MG63 (cell line): Measurements from ENCODE around the gene GDF2. TPM values are rescaled to one million over a fixed set of nuclear protein-coding genes. Genes with fewer than 3 reads are reported as not detected.

Experiments used
- DNase-seq: peaks from one replicate; pipeline ENCODE4 v3.0.0-alpha.2; 2020
- H3K27me3 ChIP-seq: fragments of 250-450 bp; sonication (Bioruptor Pico); 2 replicates; pipeline ENCODE4 v1.5.1; 2020; ENCODE audit warnings: mild to moderate bottlenecking, moderate library complexity
- H3K36me3 ChIP-seq: fragments of 250-450 bp; sonication (Bioruptor Pico); 2 replicates; pipeline ENCODE4 v1.5.1; 2020; ENCODE audit warnings: mild to moderate bottlenecking, moderate library complexity
- H3K4me3 ChIP-seq: fragments of 250-450 bp; sonication (Bioruptor Pico); 2 replicates; pipeline ENCODE4 v1.5.1; 2020; ENCODE audit warnings: mild to moderate bottlenecking, moderate library complexity
- H3K9me3 ChIP-seq: fragments of 250-450 bp; sonication (Bioruptor Pico); 2 replicates; pipeline ENCODE4 v1.5.1; 2020; ENCODE audit warnings: mild to moderate bottlenecking, moderate library complexity
- total RNA-seq: library from RNA; depleted of rRNA; stranded (reverse); fragments of >200 nt; shearing (Covaris generic); gene quantifications from 2 replicates; pipeline ENCODE4 v1.2.3, GENCODE V29; 2014; ENCODE audit warnings: low replicate concordance

Gene GDF2
- total RNA-seq, 1 experiment from 2014 or later: not detected

DNA sequence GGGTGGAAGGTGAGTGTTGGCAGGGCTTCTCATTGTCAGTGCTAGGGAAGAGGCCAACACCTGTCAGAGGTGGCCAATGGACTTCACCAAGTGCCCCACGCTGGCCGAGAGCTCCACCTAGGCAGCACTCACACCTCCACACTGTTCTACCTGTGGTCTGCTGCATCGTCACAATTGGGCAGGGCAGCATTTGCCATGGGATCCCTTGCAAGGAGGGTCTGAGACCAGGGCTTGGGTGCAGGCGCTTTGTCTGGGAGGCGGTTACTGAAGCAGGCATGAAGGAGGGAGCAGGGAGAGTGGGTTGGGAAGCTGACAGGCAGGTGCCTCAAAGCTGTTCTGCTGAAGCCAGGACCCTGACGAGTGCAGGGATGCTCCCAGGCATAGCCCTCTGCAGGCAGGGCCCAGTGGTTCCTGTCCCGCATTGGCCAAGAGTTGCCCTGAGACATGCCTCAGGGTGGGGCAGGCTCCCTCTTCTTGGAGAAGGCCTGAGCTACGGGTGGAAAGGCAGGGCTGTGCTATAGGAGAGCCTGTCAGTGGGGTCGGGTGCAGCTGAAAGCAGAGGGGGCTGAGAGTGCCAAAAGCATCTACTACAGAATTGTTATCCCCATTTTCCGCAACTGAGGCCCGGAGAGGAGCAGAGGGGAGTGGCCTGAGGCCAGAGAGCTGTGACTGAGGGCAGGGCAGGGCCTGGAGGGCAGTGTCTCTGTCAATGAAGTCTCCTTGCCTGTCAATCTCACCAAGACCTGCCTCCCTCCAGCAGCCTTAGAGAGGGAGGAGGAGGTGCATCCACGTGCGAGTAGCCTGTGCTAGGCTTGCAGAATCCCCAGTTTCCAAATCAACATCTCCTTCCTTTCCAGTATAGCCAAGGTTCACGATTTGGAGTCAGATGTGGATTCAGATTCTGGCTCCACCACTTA is 29.9 kb downstream of the GDF2 start:
- Histone ChIP-seq H3K27me3 (no peaks in the 10 kb centered on the region), H3K36me3 (no peaks in the 10 kb centered on the region), H3K4me3 (no peak overlapping the region), H3K9me3 (no peaks in the 10 kb centered on the region)
- no peak for DNase-seq

DNA sequence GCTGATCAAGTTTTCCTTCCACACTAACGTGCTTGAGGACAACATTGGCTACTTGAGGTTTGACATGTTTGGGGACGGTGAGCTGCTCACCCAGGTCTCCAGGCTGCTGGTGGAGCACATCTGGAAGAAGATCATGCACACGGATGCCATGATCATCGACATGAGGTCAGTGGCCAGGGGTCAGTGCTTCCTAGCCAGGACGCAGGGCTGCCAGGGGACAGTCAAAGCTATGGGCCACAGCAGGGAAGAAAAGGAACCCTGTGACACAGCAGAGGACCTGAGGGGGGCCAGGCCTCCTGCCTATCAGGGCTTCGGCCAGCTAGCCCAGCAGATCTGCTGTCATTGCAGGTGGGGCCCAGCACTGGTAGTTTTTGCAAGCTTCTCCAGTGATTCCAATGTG is 31.1 kb downstream of the GDF2 start:
- Histone ChIP-seq H3K9me3 (no peaks in the 10 kb centered on the region), H3K36me3 (no peaks in the 10 kb centered on the region), H3K4me3 (no peak overlapping the region), H3K27me3 (no peaks in the 10 kb centered on the region)
- DNase-seq: no peak

DNA sequence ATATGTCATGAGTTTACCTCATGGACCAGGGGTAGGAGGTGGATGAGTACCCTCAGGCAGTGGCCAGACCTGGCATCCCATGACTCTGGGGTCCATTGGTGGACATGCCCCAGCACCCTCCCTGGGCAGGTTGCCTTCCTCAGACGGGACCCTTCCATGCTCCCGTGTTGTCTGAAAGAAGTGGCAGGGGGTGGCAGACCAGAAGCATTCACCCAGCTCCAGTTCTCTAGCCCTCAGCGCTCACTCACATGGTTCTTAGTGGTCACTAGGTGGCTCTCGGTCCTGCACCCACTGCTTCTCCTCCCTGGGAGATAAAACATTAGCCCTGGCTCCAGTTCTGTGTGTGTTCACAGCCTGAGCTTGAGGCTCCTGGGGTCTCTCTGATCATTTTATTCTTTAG is 31.9 kb downstream of the GDF2 start:
- no peak for DNase-seq
- no peaks in the 10 kb centered on the region for H3K27me3 ChIP-seq
- H3K9me3 ChIP-seq: no peaks in the 10 kb centered on the region
- H3K36me3 ChIP-seq: no peaks in the 10 kb centered on the region
- H3K4me3 ChIP-seq: no peak overlapping the region

DNA sequence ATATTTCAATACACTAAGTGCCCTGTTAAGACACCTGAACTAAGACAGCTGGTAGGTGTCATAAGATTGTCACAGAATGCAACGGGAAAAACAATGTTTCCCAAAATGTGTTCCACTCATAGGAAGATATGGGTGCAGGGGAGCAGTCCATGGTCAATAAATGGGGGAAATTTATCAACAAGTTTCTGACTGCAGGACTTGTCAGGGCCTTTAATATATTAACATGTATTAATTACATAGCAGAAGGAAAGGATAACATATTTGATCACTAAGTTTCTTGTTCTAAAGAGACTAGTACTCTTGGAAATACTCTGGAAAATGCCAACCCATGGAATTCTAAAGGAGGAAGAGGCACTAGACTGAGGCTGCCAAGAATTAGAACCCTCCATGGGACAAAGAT is 32.6 kb downstream of the GDF2 start:
- Histone ChIP-seq H3K27me3 (no peaks in the 10 kb centered on the region), H3K4me3 (no peak overlapping the region), H3K36me3 (no peaks in the 10 kb centered on the region), H3K9me3 (no peaks in the 10 kb centered on the region)
- DNase-seq: no peak

DNA sequence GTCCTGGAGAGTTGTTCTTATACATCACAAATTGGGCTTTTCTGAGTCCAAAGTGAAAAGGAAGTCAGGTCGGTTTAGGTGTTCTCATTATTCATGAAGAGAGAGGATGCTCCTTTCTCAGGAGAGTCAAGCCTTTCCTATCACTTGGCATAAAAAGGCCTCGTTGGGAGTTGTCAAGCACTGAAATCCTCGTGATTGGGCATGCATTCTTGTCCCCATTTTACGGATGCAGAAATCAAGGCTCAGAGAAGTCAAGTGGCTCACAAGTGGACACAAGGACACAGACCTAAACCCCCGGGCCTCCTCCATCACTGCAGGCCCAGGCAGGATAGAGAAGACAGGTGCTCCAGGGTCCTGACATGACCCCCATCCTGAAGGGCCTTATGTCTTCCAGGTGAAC is 34.5 kb downstream of the GDF2 start:
- Histone ChIP-seq H3K9me3 (no peaks in the 10 kb centered on the region), H3K4me3 (no peak overlapping the region), H3K36me3 (no peaks in the 10 kb centered on the region), H3K27me3 (no peaks in the 10 kb centered on the region)
- no peak for DNase-seq

DNA sequence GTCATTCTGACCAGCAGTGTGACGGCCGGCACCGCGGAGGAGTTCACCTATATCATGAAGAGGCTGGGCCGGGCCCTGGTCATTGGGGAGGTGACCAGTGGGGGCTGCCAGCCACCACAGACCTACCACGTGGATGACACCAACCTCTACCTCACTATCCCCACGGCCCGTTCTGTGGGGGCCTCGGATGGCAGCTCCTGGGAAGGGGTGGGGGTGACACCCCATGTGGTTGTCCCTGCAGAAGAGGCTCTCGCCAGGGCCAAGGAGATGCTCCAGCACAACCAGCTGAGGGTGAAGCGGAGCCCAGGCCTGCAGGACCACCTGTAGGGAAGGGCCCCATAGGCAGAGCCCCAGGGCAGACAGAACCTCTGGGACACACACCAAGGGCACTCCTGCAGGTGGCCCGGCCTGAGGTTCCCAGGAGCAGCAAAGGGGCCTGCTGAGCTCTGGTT is 34.9 kb downstream of the GDF2 start:
- no peak for DNase-seq
- no peaks in the 10 kb centered on the region for H3K27me3 ChIP-seq
- H3K36me3 ChIP-seq: no peaks in the 10 kb centered on the region
- no peak overlapping the region for H3K4me3 ChIP-seq
- no peaks in the 10 kb centered on the region for H3K9me3 ChIP-seq

DNA sequence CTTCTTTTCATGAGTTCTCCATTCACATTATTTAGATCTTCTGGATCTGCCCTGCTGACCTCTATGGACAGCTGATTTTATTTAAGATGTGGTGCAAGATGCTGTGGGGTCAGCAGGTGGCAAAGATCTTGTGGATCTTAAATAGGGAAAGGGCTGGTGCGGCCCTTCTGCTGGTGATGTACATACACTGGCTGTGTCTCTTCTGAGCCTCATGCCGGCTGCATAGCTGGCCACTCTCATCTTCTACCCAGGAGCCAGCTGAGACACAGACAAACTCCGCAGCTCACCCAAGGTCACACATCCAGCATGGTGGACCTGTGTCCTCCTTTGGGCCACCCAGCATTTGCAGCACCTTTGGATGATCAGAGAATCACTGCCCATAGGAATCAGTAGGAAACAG is 35.7 kb downstream of the GDF2 start:
- H3K9me3 ChIP-seq: no peaks in the 10 kb centered on the region
- H3K4me3 ChIP-seq: no peak overlapping the region
- H3K36me3 ChIP-seq: no peaks in the 10 kb centered on the region
- DNase-seq: no peak
- no peaks in the 10 kb centered on the region for H3K27me3 ChIP-seq

DNA sequence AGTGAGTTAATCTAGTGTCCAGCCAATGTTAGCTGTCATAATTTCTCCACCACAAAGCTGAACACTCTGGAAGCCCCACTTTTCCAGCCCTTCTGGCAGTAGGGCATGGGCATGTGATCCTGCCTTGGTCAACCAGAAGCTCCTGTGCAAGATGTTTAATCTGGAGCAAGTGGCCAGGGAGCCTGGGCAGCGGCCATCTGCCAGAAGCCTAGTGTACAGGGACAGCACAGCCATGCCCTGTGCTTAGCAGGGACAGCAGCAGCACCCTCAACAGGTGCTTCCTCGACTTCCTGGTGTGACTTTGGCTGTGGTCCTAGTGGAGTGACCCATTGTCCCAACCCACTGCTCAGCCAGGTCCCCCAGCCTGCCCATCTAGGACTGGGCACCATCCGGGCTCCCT is 36.2 kb downstream of the GDF2 start:
- no peak for DNase-seq
- H3K9me3 ChIP-seq: no peaks in the 10 kb centered on the region
- H3K36me3 ChIP-seq: no peaks in the 10 kb centered on the region
- H3K27me3 ChIP-seq: no peaks in the 10 kb centered on the region
- no peak overlapping the region for H3K4me3 ChIP-seq

DNA sequence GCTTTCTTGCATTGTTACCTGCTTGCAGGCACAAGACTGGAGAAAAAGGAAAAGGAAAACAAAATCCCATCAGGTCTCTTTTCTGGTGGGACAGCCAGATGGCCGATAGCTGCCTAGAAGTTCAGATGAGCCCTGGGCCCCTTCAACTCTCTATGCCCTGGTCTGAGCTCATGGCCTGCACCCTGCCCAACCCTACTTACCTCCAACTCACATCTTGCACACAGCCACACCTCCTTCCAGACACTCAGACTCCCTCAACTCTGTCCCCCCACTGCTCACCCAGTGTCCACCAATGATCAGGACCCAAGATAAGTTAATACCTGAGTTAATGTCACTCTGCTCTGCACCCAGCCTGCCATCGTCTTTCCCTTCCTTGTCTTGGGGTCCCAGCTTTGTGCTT is 36.8 kb downstream of the GDF2 start:
- DNase-seq: no peak

DNA sequence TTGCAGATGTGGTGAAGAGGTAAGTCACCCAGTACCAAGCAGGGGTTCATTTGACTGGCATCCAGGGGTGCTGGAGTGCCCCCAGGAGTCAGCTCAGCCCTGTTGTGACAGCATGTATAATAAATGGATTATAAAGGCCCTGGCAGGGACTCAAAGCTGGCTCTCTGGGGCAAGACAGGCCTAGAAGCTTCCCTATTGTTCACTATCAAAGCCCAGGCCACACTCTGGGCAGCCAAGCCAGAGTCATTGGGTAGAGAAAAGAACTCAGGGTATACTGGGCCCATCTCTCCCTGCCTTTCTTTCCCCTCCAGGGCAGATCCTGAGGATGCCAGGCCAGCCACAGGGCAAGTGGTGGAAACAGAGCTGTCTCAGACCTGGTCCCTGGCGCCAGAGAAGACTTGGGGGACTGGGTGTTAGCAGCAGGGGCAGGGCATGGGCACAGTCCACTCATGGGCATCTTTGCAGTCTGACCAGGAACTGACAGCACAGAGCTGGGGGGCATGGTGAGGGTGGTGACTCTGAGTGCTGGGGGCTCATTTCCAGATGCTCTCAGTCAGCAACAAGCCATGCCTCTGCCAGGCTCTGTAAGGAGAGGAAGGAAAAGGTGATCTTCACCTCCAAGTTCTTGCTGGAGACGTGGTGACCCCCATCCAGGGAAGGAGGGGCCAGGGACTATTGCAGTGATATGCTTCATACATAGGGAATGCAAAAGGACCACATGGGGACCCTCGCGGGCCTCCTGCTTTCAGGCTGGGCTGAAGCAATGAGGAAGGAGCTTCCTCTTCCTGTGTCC is 37.6 kb downstream of the GDF2 start:
- Histone ChIP-seq H3K36me3 (no peaks in the 10 kb centered on the region), H3K9me3 (no peaks in the 10 kb centered on the region), H3K27me3 (no peaks in the 10 kb centered on the region), H3K4me3 (no peak overlapping the region)
- no peak for DNase-seq

More for the DNA sequence above, 36.8 kb downstream of the GDF2 start:
- no peaks in the 10 kb centered on the region for H3K27me3 ChIP-seq
- H3K9me3 ChIP-seq: no peaks in the 10 kb centered on the region
- no peak overlapping the region for H3K4me3 ChIP-seq
- no peaks in the 10 kb centered on the region for H3K36me3 ChIP-seq

DNA sequence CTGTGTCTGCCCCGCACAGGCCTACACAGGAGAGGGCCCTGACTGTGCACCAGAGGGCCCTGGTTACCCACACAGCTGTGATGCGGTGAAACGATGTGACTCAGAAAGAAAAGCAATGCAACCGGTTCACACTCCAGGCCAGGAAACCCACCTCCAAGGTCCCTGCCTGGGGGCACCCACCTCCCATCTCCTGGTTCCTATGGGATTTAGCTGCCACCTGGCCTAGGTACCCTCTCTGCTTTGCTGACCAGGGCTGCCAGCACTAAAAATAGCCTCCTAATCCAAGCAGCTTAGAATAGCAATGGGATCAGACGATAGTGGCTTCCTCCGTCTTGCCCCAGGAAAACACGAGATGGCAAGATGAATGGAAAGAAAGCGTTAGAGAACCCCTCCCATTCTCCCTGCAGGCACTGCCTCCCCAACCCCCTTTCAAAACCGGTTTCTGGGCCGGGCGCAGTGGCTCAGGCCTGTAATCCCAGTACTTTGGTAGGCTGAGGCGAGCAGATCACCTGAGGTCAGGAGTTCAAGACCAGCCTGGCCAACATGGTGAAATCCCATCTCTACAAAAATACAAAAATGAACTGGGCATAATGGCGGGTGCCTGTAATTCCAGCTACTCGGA is 38.3 kb downstream of the GDF2 start:
- no peaks in the 10 kb centered on the region for H3K36me3 ChIP-seq
- H3K27me3 ChIP-seq: no peaks in the 10 kb centered on the region
- H3K9me3 ChIP-seq: no peaks in the 10 kb centered on the region
- no peak for DNase-seq
- H3K4me3 ChIP-seq: no peak overlapping the region

DNA sequence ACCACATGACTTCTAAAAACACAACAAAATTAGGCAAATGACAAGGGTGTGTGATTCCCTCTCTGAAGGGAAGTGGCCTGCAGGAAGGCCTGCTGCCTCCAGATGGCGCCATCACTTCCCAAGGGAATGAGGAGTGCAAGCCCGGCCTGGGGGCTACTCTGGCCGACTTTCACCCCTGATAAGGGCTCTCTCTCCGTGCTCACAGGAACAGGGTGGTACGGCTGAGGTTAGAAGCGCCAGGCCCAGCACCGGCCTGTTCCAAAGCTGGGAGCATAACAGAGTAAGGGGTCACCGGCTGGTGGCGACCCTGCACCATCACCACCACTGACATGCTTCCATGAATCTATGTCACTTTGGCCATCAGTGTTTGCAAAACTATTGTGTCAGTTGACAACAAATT is 39.0 kb downstream of the GDF2 start:
- no peaks in the 10 kb centered on the region for H3K9me3 ChIP-seq
- peak; percentile 39 for DNase-seq
- no peaks in the 10 kb centered on the region for H3K27me3 ChIP-seq
- H3K4me3 ChIP-seq: no peak overlapping the region
- H3K36me3 ChIP-seq: no peaks in the 10 kb centered on the region

DNA sequence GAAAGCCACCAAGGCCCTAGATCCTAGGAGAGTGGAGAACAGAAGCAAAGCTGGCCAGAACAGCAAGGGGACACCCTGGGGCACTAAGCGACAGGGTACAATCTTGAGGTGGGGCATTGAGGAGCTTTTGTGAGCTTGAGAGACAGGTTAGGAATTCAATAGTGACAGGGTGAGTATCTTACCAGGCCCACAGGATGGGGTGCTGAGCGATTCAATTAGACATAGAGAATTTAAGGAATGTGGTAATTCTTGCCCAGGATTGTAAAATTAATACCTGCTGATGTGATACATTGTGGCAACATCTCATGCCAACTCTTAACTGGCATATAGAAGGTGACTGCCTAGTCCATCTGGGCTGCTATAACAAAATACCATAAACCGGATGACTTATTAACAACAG is 39.9 kb downstream of the GDF2 start:
- Histone ChIP-seq H3K4me3 (no peak overlapping the region), H3K9me3 (no peaks in the 10 kb centered on the region), H3K27me3 (no peaks in the 10 kb centered on the region), H3K36me3 (no peaks in the 10 kb centered on the region)
- DNase-seq: no peak

DNA sequence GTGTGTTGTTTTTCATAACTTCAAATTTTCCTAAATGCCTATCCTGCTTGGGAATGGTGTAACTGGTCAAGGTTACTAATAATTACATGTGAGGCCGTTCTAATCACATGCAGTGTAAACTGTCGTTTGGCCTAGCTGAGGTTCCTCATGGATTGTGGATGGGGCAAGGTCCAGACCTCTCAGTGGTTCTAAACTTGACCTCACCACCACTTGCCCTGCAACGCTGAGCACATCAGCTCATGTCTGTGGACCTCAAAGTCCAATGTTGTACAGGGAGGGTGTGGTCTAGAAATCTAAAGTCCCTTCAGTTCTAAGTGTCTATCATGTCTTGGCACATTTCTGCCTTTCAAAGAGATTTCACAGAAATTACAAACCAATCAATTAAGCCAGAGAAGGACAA is 41.5 kb downstream of the GDF2 start:
- Histone ChIP-seq H3K27me3 (no peaks in the 10 kb centered on the region), H3K9me3 (no peaks in the 10 kb centered on the region), H3K4me3 (no peak overlapping the region), H3K36me3 (no peaks in the 10 kb centered on the region)
- DNase-seq: no peak

DNA sequence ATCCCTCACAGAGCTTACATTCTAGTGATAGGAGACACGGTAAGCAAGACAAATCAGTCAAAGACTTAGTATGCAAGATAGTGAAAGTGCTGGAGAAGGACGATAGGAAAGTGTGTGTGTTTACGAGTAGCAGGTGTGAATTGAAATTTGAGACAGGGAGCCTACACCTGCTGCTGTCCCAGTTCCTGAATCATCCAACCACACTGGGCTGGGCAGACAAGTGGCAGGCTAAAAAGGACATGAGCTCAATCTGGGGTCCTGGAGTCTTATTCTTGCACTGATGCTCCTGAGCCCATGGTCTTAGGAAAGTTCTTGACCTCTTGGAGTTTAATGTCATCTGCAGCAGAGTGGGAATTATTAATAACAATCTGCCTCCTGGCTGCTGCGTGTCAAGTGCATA is 42.1 kb downstream of the GDF2 start:
- H3K27me3 ChIP-seq: no peaks in the 10 kb centered on the region
- H3K9me3 ChIP-seq: no peaks in the 10 kb centered on the region
- DNase-seq: no peak
- no peak overlapping the region for H3K4me3 ChIP-seq
- H3K36me3 ChIP-seq: no peaks in the 10 kb centered on the region

DNA sequence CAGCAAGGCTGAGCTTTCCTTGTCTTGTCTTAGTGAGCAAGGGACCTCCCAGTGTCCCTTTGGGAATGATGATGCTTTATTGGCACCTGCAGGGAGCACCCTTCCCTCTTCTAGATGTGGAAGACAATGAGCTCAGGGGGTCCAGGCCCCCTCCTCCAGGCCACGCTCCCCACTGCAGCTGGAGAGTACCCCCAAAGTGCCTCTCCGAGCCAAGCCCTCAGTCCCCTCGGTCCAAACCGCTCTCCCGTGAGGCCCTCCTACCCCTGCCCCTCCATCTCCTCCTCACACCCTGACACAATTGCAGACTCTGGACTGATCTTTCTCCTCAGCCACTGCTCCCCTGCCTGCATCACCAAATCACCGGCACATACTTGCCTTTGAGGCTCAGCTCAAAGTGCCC is 42.7 kb downstream of the GDF2 start:
- Histone ChIP-seq H3K36me3 (no peaks in the 10 kb centered on the region), H3K27me3 (no peaks in the 10 kb centered on the region), H3K9me3 (no peaks in the 10 kb centered on the region), H3K4me3 (no peak overlapping the region)
- no peak for DNase-seq

DNA sequence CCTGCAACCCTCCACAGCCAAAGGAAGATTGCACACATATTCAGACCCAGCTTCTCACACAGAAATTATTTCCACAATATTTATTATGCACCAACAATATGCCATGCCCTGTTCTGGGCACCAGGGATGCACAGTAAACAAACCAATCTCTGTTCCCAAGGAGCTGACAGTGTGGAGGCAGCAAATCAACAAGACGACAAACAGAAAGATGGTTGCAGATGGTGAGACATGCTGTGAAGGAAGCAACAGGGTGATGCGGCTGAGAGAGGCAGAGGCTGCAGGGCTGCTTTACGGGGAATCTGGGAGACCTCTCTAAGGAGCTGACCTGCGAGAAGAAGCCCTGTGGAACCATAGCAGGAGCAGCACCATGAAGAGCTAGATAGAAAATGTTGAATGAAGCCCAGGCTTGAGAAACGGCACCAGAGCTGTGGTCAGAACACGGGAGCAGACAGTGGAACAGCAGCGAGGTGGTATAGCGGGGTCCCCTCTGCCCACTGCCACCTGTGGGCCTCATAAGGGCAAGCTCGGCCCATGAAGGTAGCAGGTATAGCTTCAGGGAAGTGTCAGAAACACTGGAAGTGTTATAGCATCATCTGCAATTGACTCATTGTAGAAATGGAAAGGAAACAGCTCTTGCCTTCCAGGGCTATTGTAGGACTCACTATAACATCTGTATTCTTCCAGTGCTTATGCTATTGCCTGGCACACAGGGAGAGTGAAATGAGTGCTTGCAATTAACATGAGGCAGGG is 43.4 kb downstream of the GDF2 start:
- Histone ChIP-seq H3K36me3 (no peaks in the 10 kb centered on the region), H3K4me3 (no peak overlapping the region), H3K9me3 (no peaks in the 10 kb centered on the region), H3K27me3 (no peaks in the 10 kb centered on the region)
- DNase-seq: no peak
